SK-N-DZ (cell line): ENCODE results near the gene GPAM.
A peak's percentile ranks its signal among the peaks of the same experiment; 100 is the strongest.
"Not testable (repeated sequence)": the region's sequence is repeated elsewhere in the genome, so short reads cannot be mapped to it uniquely, and the experiment has no call there.

ENCODE experiments used
- DNase-seq: peaks from one replicate; pipeline ENCODE4 v3.0.0-alpha.2; 2015; ENCODE audit warnings: low spot score

GPAM gene

GRCh38 chr10:112136486-112137153 is 46.9 kb downstream of the GPAM start:
- no peak for DNase-seq

GRCh38 chr10:112135604-112136003 is 48.0 kb downstream of the GPAM start:
- no peak for DNase-seq

- DNase-seq: no peak
Measured at GRCh38 chr10:112132435-112132834, 51.1 kb downstream of the GPAM start.

- peak; percentile 55 for DNase-seq
Measured at GRCh38 chr10:112131996-112132395, 51.6 kb downstream of the GPAM start.

GRCh38 chr10:112131346-112131745 is 52.2 kb downstream of the GPAM start:
- DNase-seq: no peak

- no peak for DNase-seq
Measured at GRCh38 chr10:112126901-112127300, 56.7 kb downstream of the GPAM start.

GRCh38 chr10:112126172-112126571 is 57.4 kb downstream of the GPAM start:
- peak; percentile 58 for DNase-seq

- no peak for DNase-seq
Measured at GRCh38 chr10:112124866-112125265, 58.7 kb downstream of the GPAM start.

GRCh38 chr10:112122827-112123226 is 60.7 kb downstream of the GPAM start:
- no peak for DNase-seq

- no peak for DNase-seq
Measured at GRCh38 chr10:112120491-112120890, 63.1 kb downstream of the GPAM start.

GRCh38 chr10:112115781-112116385 is 67.7 kb downstream of the GPAM start:
- peak; percentile 53 for DNase-seq

GRCh38 chr10:112109779-112110178 is 73.8 kb downstream of the GPAM start:
- DNase-seq: not testable (repeated sequence)
